ENCODE results near the gene FOXC2. TPM values are rescaled to one million over a fixed set of nuclear protein-coding genes. Genes with fewer than 3 reads are reported as not detected.

Gene FOXC2
- total and polyA plus RNA-seq, 2 donors (not counting 1 experiment from before 2014, with no cell fraction given) = 0.50 to 1.1 TPM

- no peaks in the 10 kb centered on the region for H3K27me3 ChIP-seq (ENCODE audit: control insufficient read depth, insufficient read depth, low read length)
- no peak overlapping the region for H3K27ac ChIP-seq (ENCODE audit: insufficient read depth, low read length)
- no peak for DNase-seq (ENCODE audit: low read depth in 2 of 2)
- TF ChIP-seq EZH2 (IDR thresholded peaks at IDR 0.05; ENCODE audit: low read length, missing control alignments) = no peak
- no peak for TF ChIP-seq CTCF (conservative IDR thresholded peaks at IDR 0.05 in 1 of 2, IDR thresholded peaks at IDR 0.05 in 1 of 2; ENCODE audit: low read depth in 1 of 2, low read length in 2 of 2)
- H3K36me3 ChIP-seq (ENCODE audit: control insufficient read depth, insufficient read depth, low read length) = peaks cover 25% of the 10 kb centered on the region
- peaks cover 48% of the 10 kb centered on the region for H3K79me2 ChIP-seq (ENCODE audit: control insufficient read depth, insufficient read depth, low read length)
- H3K4me1 ChIP-seq (ENCODE audit: control insufficient read depth, extremely low read depth, insufficient read depth, low read length) = peaks cover 23% of the 10 kb centered on the region
- peak overlapping the region; percentile 8 for H3K9ac ChIP-seq (ENCODE audit: insufficient read depth, low read length)
- no peak overlapping the region for H2AFZ ChIP-seq (ENCODE audit: low read length)
- H4K20me1 ChIP-seq (ENCODE audit: control insufficient read depth, extremely low read depth, insufficient read depth, low read length) = no peaks in the 10 kb centered on the region
- H3K9me3 ChIP-seq (ENCODE audit: control insufficient read depth, insufficient read depth, low read depth, low read length) = no peaks in the 10 kb centered on the region
- H3K4me2 ChIP-seq (ENCODE audit: extremely low read depth, insufficient read depth, low read length) = no peak overlapping the region
- no peak overlapping the region for H3K4me3 ChIP-seq (replicated peaks in 1 of 4; ENCODE audit: control extremely low read depth in 1 of 4, insufficient read depth in 1 of 4, low read depth in 3 of 4, low read length in 4 of 4)
Measured at GRCh38 chr16:86519007-86519648, 47.5 kb upstream of the FOXC2 start.

GRCh38 chr16:86519649-86520316 is 46.8 kb upstream of the FOXC2 start:
- H3K9me3 ChIP-seq (ENCODE audit: control insufficient read depth, insufficient read depth, low read depth, low read length) = no peaks in the 10 kb centered on the region
- no peak overlapping the region for H2AFZ ChIP-seq (ENCODE audit: low read length)
- H4K20me1 ChIP-seq (ENCODE audit: control insufficient read depth, extremely low read depth, insufficient read depth, low read length) = no peaks in the 10 kb centered on the region
- H3K9ac ChIP-seq (ENCODE audit: insufficient read depth, low read length) = peak overlapping the region; percentile 26
- peak overlapping the region; percentile 15 to 53 (median 40) for H3K4me3 ChIP-seq (replicated peaks in 1 of 4; ENCODE audit: control extremely low read depth in 1 of 4, insufficient read depth in 1 of 4, low read depth in 3 of 4, low read length in 4 of 4)
- peak overlapping the region; percentile 28 for H3K27ac ChIP-seq (ENCODE audit: insufficient read depth, low read length)
- H3K27me3 ChIP-seq (ENCODE audit: control insufficient read depth, insufficient read depth, low read length) = no peaks in the 10 kb centered on the region
- peak overlapping the region; percentile 62 for H3K4me2 ChIP-seq (ENCODE audit: extremely low read depth, insufficient read depth, low read length)
- H3K79me2 ChIP-seq (ENCODE audit: control insufficient read depth, insufficient read depth, low read length) = peaks cover 41% of the 10 kb centered on the region
- DNase-seq (ENCODE audit: low read depth in 2 of 2) = peak; percentile 40 to 75
- peaks cover 25% of the 10 kb centered on the region for H3K36me3 ChIP-seq (ENCODE audit: control insufficient read depth, insufficient read depth, low read length)
- H3K4me1 ChIP-seq (ENCODE audit: control insufficient read depth, extremely low read depth, insufficient read depth, low read length) = peaks cover 23% of the 10 kb centered on the region
- TF ChIP-seq EZH2 (IDR thresholded peaks at IDR 0.05; ENCODE audit: low read length, missing control alignments) = no peak
- TF ChIP-seq CTCF (conservative IDR thresholded peaks at IDR 0.05 in 1 of 2, IDR thresholded peaks at IDR 0.05 in 1 of 2; ENCODE audit: low read depth in 1 of 2, low read length in 2 of 2) = peak; percentile 89 to 93

GRCh38 chr16:86520317-86521210 is 46.1 kb upstream of the FOXC2 start:
- Histone ChIP-seq H3K36me3 (ENCODE audit: control insufficient read depth, insufficient read depth, low read length) (peaks cover 18% of the 10 kb centered on the region), H4K20me1 (ENCODE audit: control insufficient read depth, extremely low read depth, insufficient read depth, low read length) (no peaks in the 10 kb centered on the region), H3K27ac (ENCODE audit: insufficient read depth, low read length) (peak overlapping the region; percentile 28), H3K79me2 (ENCODE audit: control insufficient read depth, insufficient read depth, low read length) (peaks cover 33% of the 10 kb centered on the region), H3K4me3 (replicated peaks in 1 of 4; ENCODE audit: control extremely low read depth in 1 of 4, insufficient read depth in 1 of 4, low read depth in 3 of 4, low read length in 4 of 4) (peak overlapping the region; percentile 15 to 53 (median 40)), H3K9me3 (ENCODE audit: control insufficient read depth, insufficient read depth, low read depth, low read length) (no peaks in the 10 kb centered on the region), H3K4me2 (ENCODE audit: extremely low read depth, insufficient read depth, low read length) (peak overlapping the region; percentile 54), H3K27me3 (ENCODE audit: control insufficient read depth, insufficient read depth, low read length) (no peaks in the 10 kb centered on the region), H2AFZ (ENCODE audit: low read length) (no peak overlapping the region), H3K4me1 (ENCODE audit: control insufficient read depth, extremely low read depth, insufficient read depth, low read length) (peaks cover 23% of the 10 kb centered on the region), H3K9ac (ENCODE audit: insufficient read depth, low read length) (peak overlapping the region; percentile 4)
- TF ChIP-seq CTCF (conservative IDR thresholded peaks at IDR 0.05 in 1 of 2, IDR thresholded peaks at IDR 0.05 in 1 of 2; ENCODE audit: low read depth in 1 of 2, low read length in 2 of 2) (no peak), EZH2 (IDR thresholded peaks at IDR 0.05; ENCODE audit: low read length, missing control alignments) (no peak)
- DNase-seq (ENCODE audit: low read depth in 2 of 2) = no peak
